ENCODE results near the gene THBS1.
A peak's percentile ranks its signal among the peaks of the same experiment; 100 is the strongest.

THBS1 gene

GRCh38 chr15:39580485-39581241 is at the start of gene THBS1:
THBS1 (plus strand) TSS chr15:39581079; CDS start chr15:39581858, 779 bp downstream.
- peak; percentile 84 for DNase-seq (ENCODE audit: low read depth)

- DNase-seq (ENCODE audit: low read depth), result no peak
Measured at GRCh38 chr15:39534996-39535395, 45.9 kb upstream of the THBS1 start.

GRCh38 chr15:39535466-39535865 is 45.4 kb upstream of the THBS1 start:
- DNase-seq (ENCODE audit: low read depth), result no peak

DNA sequence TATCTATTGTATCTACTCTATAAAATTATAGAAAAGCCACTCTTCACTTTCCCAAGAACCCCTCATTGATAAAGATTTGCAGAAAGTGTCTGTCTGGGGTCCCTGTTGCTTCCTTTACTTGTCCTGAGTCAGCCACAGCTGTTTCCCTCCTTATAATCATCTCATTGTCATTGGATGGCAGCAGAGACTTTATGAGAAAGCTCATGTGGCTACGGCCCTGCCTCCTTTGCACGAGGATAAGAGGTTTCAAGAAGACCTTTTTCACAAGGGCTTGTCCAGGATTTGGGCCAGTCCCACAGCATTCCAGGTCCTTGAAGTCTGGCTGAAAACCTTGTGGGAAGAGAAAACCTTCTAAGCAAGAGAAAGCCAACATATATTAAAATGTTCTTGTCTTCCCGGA is 41.9 kb upstream of the THBS1 start:
- DNase-seq (ENCODE audit: low read depth), result no peak

DNA sequence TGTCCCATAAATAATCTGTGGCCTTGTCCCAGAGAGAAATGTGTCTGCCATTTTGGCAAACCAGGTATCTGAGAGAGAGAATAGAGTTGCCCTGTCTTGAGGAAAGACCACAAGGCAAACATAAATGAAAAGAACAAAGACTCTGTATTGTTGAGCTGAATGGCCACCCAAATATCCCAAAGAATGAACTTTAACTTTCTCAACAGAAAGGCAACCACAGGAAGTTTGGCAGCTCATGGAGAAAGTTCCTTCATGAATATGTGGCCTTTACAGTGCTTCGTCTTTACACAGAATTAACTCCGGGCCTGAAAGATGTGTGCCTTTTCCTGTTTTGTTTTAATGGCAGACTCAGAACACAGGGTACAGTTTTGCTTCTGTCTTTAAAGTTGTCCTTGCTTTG is 41.4 kb upstream of the THBS1 start:
- DNase-seq (ENCODE audit: low read depth), result no peak

DNA sequence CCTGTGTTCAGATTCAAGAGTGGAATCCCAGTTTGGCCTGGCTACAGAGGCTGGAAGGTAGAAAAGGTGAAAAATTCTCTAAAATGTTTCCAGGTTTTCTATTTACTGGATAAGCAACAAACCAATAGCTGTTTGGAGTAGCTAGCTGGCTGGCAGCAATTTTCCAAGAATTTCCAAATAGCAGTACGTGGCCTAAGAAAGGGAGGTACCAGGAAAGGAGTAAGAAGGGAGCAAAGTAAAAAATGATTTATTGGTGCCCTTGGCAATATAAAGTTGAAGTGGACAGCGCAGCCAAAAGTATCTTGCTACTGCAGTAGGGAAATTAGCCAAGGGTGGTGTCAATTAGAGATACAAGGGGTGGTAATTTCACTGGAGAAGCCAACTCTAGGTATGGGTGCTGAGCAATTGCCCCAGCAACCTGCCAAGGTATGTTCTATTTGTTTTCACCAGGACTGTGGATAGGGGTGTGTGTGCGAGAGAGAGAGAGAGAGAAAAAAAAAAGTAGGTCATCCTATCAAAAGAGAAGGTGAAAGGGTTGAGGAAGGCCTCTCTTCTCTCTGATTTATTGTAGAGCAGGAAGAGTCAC is 40.8 kb upstream of the THBS1 start:
- no peak for DNase-seq (ENCODE audit: low read depth)

- no peak for DNase-seq (ENCODE audit: low read depth)
Measured at GRCh38 chr15:39542385-39543065, 38.4 kb upstream of the THBS1 start.

GRCh38 chr15:39543651-39544050 is 37.2 kb upstream of the THBS1 start:
- no peak for DNase-seq (ENCODE audit: low read depth)

DNA sequence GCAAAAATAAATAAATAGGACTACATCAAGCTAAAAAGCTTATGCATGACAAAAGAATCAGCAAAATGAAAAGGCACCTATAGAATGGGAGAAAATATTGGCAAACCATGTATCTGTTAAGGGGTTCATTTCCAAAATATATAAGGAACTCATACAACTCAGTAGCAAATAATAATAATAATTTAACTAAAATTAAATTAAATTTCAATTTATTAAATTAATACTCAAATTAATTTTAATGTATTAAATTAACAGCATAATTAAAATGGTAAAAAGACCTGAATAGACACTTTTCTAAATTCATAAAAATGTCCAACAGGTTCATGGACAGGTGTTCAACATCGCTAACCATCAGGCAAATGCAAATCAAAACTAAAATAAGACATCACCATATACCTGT is 34.0 kb upstream of the THBS1 start:
- DNase-seq (ENCODE audit: low read depth), result no peak

DNA sequence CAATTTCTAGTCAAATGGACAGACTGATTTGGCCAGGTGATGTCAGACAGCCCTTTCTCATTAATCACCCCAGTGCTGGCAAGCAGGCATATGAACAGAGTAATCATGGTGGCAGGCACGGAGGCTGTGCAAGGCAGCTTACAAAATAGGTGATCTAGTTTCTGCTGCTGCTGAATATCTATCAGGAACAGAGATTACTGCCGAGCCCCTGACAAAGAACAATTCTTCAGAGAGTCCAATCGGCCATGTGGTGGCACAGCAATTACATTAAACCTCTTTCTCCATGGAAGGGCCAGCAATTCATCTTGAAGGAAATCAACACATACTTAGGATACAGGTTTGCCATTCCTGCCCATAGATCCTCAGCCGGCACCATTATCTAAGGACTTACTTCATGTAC is 32.3 kb upstream of the THBS1 start:
- no peak for DNase-seq (ENCODE audit: low read depth)

GRCh38 chr15:39549912-39550311 is 31.0 kb upstream of the THBS1 start:
- no peak for DNase-seq (ENCODE audit: low read depth)

GRCh38 chr15:39551476-39551875 is 29.4 kb upstream of the THBS1 start:
- no peak for DNase-seq (ENCODE audit: low read depth)

DNA sequence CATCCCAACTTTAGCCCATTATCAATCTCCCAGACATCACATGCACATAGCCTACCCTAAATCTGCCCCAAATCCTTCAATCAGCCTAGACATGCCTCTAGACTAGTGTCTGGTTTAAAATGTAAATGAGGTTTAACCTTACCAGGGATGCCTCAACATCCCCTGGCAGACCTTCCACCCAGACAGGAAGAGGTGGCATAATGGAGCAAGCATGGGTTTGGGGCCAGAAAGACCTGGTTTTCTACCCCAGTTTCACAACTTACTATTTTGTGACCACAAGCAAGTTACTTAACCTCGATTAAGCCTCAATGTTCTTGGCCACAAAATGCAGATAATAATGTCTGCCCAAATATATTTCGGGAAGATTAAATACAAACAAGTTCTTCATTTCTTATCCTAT is 28.3 kb upstream of the THBS1 start:
- DNase-seq (ENCODE audit: low read depth), result no peak

GRCh38 chr15:39553947-39554693 is 26.8 kb upstream of the THBS1 start:
- no peak for DNase-seq (ENCODE audit: low read depth)

DNA sequence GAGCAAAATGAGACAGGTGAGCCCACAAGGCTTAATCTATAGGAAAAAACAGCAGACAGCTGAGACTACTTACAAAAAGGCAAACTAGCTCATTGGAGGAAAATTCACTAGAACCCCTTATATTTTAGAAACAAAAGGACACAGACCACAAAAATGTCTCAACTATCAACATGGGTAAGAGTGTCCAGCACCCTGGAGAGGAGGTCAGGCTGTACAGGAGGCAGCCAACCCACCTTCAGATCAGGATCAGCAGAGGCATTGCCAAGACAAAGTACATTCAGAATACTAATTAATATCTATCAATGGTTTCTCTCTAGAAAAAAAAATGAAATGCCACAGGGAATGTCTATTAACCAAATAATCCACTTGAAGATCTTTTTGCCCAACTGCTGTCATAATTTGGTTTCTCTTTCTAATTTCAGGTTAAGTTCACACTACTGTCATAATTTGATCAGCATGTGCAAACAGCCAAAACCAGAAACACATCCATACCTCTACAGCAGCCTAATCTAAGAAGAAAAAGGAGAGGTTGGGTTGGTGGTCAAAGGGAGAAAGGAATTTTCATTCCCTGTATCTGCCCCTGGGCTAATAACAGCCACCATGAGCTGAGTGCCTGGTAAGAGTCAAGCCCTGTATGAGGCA is 26.0 kb upstream of the THBS1 start:
- DNase-seq (ENCODE audit: low read depth), result no peak

GRCh38 chr15:39555885-39556284 is 25.0 kb upstream of the THBS1 start:
- DNase-seq (ENCODE audit: low read depth), result no peak

GRCh38 chr15:39556461-39556860 is 24.4 kb upstream of the THBS1 start:
- no peak for DNase-seq (ENCODE audit: low read depth)

GRCh38 chr15:39558421-39558820 is 22.5 kb upstream of the THBS1 start:
- DNase-seq (ENCODE audit: low read depth), result no peak

DNA sequence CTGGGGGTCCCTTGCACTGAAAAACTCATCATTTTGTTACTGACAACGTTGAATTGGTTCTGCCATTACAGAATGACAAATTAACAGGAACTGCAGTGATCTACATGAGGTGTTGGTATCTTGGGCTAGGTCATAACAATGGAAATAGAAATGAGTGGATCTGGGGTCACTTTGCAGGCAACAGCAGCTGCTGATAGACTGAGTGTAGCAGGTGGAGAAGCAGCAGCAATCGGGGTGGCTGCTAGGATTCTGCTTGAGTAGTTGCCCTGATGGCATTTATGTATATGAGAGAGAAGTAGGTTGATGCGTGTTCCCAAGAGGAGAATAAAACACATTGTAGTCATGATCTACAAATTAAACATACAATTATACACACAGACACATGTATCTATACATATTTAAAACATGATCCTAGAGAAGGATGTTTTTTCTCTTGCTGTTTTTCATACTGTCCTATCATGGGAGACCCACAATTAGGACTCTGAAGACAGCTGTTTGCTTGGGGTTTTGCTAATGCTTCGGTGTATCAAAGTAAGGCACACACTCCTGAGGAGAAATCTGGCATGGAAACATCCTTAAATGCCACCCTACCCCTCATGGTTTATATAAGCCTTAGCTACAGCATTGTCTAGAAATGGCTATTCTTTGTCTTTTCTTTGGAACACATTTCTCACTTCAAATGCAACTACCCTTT is 15.8 kb upstream of the THBS1 start:
- DNase-seq (ENCODE audit: low read depth), result no peak

GRCh38 chr15:39565851-39566250 is 15.0 kb upstream of the THBS1 start:
- no peak for DNase-seq (ENCODE audit: low read depth)

DNA sequence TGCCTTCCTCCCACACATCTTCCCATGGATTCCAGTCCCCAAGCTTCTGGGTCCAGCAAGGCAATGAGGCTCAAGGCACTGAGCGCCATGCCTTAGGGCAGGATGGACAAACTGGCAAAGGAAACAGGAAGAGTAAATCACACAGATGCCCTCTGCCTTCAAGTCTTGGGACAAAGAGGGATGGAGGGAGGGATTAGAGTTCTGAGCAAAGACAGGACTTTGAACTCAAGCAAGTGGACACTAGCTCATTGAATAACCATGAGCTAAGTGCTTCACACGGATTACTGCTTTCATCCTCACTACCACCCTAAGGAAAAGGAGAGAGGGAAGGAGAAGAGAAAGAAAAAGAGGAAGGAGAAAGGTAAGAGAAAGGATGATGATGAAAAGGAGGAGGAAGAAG is 7.6 kb upstream of the THBS1 start:
- DNase-seq (ENCODE audit: low read depth), result no peak

DNA sequence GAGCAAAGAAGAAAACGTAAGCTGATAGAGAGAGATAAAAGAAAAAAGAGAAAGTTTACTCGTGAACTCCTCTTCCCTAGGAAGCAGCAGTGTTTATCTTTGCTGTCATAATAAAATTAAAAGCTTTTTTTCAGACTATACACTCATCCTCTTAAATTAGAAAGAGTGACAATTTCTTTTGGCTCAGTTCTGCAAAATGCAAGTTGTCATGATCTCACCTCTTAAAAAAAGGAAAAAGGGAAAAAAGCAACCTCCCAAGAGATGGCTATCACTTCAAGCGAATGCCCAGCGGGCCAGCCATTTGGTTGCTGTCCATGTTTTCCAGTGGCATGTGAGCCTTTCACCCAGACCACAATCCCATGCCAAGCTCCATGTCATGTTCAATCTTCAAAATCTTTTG is 7.0 kb upstream of the THBS1 start:
- DNase-seq (ENCODE audit: low read depth), result peak; percentile 50

Measured in GM04503 (cell line).